Ovary (tissue), 3 donors: ENCODE measurements around the gene MTAP.

Source experiments
- EP300 ChIP-seq: sonication (generic); formaldehyde crosslinking; IDR thresholded peaks from one replicate; pipeline ENCODE4 v1.6.1; 2017; ENCODE audit warnings: antibody characterized with exemption
- POLR2A ChIP-seq: fragments of 450-650 bp; IDR thresholded peaks from one replicate; pipeline ENCODE4 v1.6.1; 2017; ENCODE audit warnings: antibody characterized with exemption, mild to moderate bottlenecking, moderate library complexity
- TF ChIP-seq, protein P1 (sequence below), 3 donors: fragments of 450-650 bp in 2 of 3; fragments of 200-600 bp in 1 of 3; IDR thresholded peaks; one replicate each; pipeline versions ENCODE4 v1.5.1 to v1.8.0; 2016 to 2022; ENCODE audit warnings: antibody characterized with exemption in 3 of 3, mild to moderate bottlenecking in 1 of 3
- donor health status: DM: no; HTN: no; CAD: no.

DNA sequence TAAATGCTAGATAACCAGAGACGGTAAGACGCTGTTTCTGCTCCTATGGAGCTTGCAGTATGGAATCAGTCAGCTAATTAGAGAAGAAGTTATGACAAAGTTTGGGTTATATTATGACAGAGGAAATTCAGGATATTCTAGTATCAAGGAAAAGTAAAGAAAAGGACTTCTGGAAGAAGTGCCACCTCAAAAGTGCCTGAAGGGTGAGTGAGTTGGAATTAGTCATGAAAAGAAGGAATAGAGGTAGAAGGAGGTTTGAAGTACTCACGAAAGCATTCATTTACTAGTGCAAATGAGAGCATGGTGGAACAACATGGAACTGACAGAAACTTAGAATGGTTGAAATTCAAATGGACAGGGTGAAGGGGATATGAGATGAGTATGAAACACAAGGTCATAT is 40.4 kb upstream of the MTAP start:
- TF ChIP-seq POLR2A (no peak), EP300 (no peak)
- TF ChIP-seq, protein P1, sequence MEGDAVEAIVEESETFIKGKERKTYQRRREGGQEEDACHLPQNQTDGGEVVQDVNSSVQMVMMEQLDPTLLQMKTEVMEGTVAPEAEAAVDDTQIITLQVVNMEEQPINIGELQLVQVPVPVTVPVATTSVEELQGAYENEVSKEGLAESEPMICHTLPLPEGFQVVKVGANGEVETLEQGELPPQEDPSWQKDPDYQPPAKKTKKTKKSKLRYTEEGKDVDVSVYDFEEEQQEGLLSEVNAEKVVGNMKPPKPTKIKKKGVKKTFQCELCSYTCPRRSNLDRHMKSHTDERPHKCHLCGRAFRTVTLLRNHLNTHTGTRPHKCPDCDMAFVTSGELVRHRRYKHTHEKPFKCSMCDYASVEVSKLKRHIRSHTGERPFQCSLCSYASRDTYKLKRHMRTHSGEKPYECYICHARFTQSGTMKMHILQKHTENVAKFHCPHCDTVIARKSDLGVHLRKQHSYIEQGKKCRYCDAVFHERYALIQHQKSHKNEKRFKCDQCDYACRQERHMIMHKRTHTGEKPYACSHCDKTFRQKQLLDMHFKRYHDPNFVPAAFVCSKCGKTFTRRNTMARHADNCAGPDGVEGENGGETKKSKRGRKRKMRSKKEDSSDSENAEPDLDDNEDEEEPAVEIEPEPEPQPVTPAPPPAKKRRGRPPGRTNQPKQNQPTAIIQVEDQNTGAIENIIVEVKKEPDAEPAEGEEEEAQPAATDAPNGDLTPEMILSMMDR (IDR thresholded peaks at IDR 0.05): no peak
